ENCODE results near the gene HOXB13. TPM values are rescaled to one million over a fixed set of nuclear protein-coding genes. Genes with fewer than 3 reads are reported as not detected.

The HOXB13 gene
- total RNA-seq, 2 experiments from 2014 or later, result not detected

GRCh38 chr17:48759288-48759687, 30.7 kb upstream of the HOXB13 start:
- no TSS peak for BruUV-seq (replicated peaks)
- no peaks in the 10 kb centered on the region for H3K9me3 ChIP-seq (ENCODE audit: low read length)
- ChIA-PET POLR2A (no interaction called here), CTCF (ENCODE audit: unreplicated experiment) (no interaction called here)
- H3K4me2 ChIP-seq (ENCODE audit: low read length), result no peak overlapping the region
- TF ChIP-seq CTCF (conservative IDR thresholded peaks at IDR 0.05; ENCODE audit: low read length) (no peak), EZH2phosphoT487 (IDR thresholded peaks at IDR 0.05; ENCODE audit: borderline replicate concordance, low read depth, low read length) (no peak)
- H3K4me1 ChIP-seq (ENCODE audit: insufficient read depth, low read length, poor library complexity, severe bottlenecking), result no peaks in the 10 kb centered on the region
- no peak for DNase-seq (ENCODE audit: low spot score)
- no peak overlapping the region for H3K27ac ChIP-seq (ENCODE audit: low read depth, low read length, poor library complexity, severe bottlenecking)
- H3K36me3 ChIP-seq (ENCODE audit: insufficient read depth, low read length), result no peaks in the 10 kb centered on the region
- H4K20me1 ChIP-seq (ENCODE audit: insufficient read depth, low read length), result no peaks in the 10 kb centered on the region
- H3K4me3 ChIP-seq (ENCODE audit: low read depth, low read length, poor library complexity, severe bottlenecking), result no peak overlapping the region
- H2AFZ ChIP-seq (ENCODE audit: low read length), result no peak overlapping the region
- intact Hi-C loops (cut with micrococcal nuclease; ENCODE audit: unreplicated experiment), result no loop called here
- H3K9me2 ChIP-seq (ENCODE audit: insufficient read depth, low read length), result no peaks in the 10 kb centered on the region
- H3K79me2 ChIP-seq (ENCODE audit: insufficient read depth, low read depth, low read length), result no peaks in the 10 kb centered on the region

GRCh38 chr17:48757524-48757961, 29.0 kb upstream of the HOXB13 start:
- no peak overlapping the region for H2AFZ ChIP-seq (ENCODE audit: low read length)
- BruUV-seq (replicated peaks), result no TSS peak
- H3K4me1 ChIP-seq (ENCODE audit: insufficient read depth, low read length, poor library complexity, severe bottlenecking), result no peaks in the 10 kb centered on the region
- H3K4me3 ChIP-seq (ENCODE audit: low read depth, low read length, poor library complexity, severe bottlenecking), result no peak overlapping the region
- ChIA-PET CTCF (ENCODE audit: unreplicated experiment) (no interaction called here), POLR2A (no interaction called here)
- no peak overlapping the region for H3K4me2 ChIP-seq (ENCODE audit: low read length)
- no peak for DNase-seq (ENCODE audit: low spot score)
- no peaks in the 10 kb centered on the region for H3K9me3 ChIP-seq (ENCODE audit: low read length)
- H4K20me1 ChIP-seq (ENCODE audit: insufficient read depth, low read length), result no peaks in the 10 kb centered on the region
- no peaks in the 10 kb centered on the region for H3K9me2 ChIP-seq (ENCODE audit: insufficient read depth, low read length)
- H3K36me3 ChIP-seq (ENCODE audit: insufficient read depth, low read length), result no peaks in the 10 kb centered on the region
- TF ChIP-seq CTCF (conservative IDR thresholded peaks at IDR 0.05; ENCODE audit: low read length) (no peak), EZH2phosphoT487 (IDR thresholded peaks at IDR 0.05; ENCODE audit: borderline replicate concordance, low read depth, low read length) (no peak)
- H3K27ac ChIP-seq (ENCODE audit: low read depth, low read length, poor library complexity, severe bottlenecking), result no peak overlapping the region
- intact Hi-C loops (cut with micrococcal nuclease; ENCODE audit: unreplicated experiment), result no loop called here
- H3K79me2 ChIP-seq (ENCODE audit: insufficient read depth, low read depth, low read length), result no peaks in the 10 kb centered on the region

- intact Hi-C loops (cut with micrococcal nuclease; ENCODE audit: unreplicated experiment), result no loop called here
- CTCF ChIA-PET (ENCODE audit: unreplicated experiment), result no interaction called here
- H2AFZ ChIP-seq (ENCODE audit: low read length), result no peak overlapping the region
- H3K36me3 ChIP-seq (ENCODE audit: insufficient read depth, low read length), result no peaks in the 10 kb centered on the region
- no peaks in the 10 kb centered on the region for H3K4me1 ChIP-seq (ENCODE audit: insufficient read depth, low read length, poor library complexity, severe bottlenecking)
- H3K9me2 ChIP-seq (ENCODE audit: insufficient read depth, low read length), result no peaks in the 10 kb centered on the region
- H3K27ac ChIP-seq (ENCODE audit: low read depth, low read length, poor library complexity, severe bottlenecking), result no peak overlapping the region
- no peak for DNase-seq (ENCODE audit: low spot score)
- no peak overlapping the region for H3K4me2 ChIP-seq (ENCODE audit: low read length)
- no peak overlapping the region for H3K4me3 ChIP-seq (ENCODE audit: low read depth, low read length, poor library complexity, severe bottlenecking)
- no peaks in the 10 kb centered on the region for H3K79me2 ChIP-seq (ENCODE audit: insufficient read depth, low read depth, low read length)
- no peak for TF ChIP-seq CTCF (conservative IDR thresholded peaks at IDR 0.05; ENCODE audit: low read length)
- no peak for TF ChIP-seq EZH2phosphoT487 (IDR thresholded peaks at IDR 0.05; ENCODE audit: borderline replicate concordance, low read depth, low read length)
- H4K20me1 ChIP-seq (ENCODE audit: insufficient read depth, low read length), result no peaks in the 10 kb centered on the region
- no TSS peak for BruUV-seq (replicated peaks)
- H3K9me3 ChIP-seq (ENCODE audit: low read length), result no peaks in the 10 kb centered on the region
- POLR2A ChIA-PET, result no interaction called here
Measured at GRCh38 chr17:48756830-48757251, 28.3 kb upstream of the HOXB13 start.
